Mesendoderm (in vitro differentiated cells): ENCODE results near the gene RHBDF2.
A peak's percentile ranks its signal among the peaks of the same experiment; 100 is the strongest.
"Not testable (repeated sequence)": the region's sequence is repeated elsewhere in the genome, so short reads cannot be mapped to it uniquely, and the experiment has no call there.

Experiments
- DNase-seq: peaks from one replicate; pipeline ENCODE4 v3.0.0; 2013
- H2AK5ac ChIP-seq: 2 replicates; pipeline ENCODE4 v1.6.1; 2013; ENCODE audit warnings: low read length, inconsistent platforms
- H2BK120ac ChIP-seq: 2 replicates; pipeline ENCODE4 v1.6.1; 2013; ENCODE audit warnings: low read depth, mild to moderate bottlenecking, low read length, moderate library complexity, mixed read lengths
- H2BK15ac ChIP-seq: replicated peaks from 2 replicates; pipeline ENCODE4 v1.6.1; 2013; ENCODE audit warnings: low read depth, mild to moderate bottlenecking, moderate library complexity
- H2BK5ac ChIP-seq: 2 replicates; pipeline ENCODE4 v1.6.1; 2013; ENCODE audit warnings: low read length, inconsistent platforms
- H3K18ac ChIP-seq: 2 replicates; pipeline ENCODE4 v1.6.1; 2013; ENCODE audit warnings: mild to moderate bottlenecking, low read length, mixed read lengths
- H3K23ac ChIP-seq: one replicate; pipeline ENCODE4 v1.6.1; 2013; ENCODE audit warnings: low read length
- H3K27ac ChIP-seq: 2 replicates; pipeline ENCODE4 v1.5.1; 2013; ENCODE audit warnings: low read depth, mild to moderate bottlenecking, inconsistent platforms, low read length, moderate library complexity
- H3K27me3 ChIP-seq: 2 replicates; pipeline ENCODE4 v1.6.1; 2013; ENCODE audit warnings: low read length, control low read depth, mild to moderate bottlenecking, inconsistent platforms; ENCODE audit not compliant: insufficient read depth, poor library complexity
- H3K36me3 ChIP-seq: 2 replicates; pipeline ENCODE4 v1.6.1; 2013; ENCODE audit warnings: low read length, inconsistent platforms; ENCODE audit not compliant: control insufficient read depth, insufficient read depth
- H3K4ac ChIP-seq: one replicate; pipeline ENCODE4 v1.6.1; 2013; ENCODE audit warnings: low read depth, mild to moderate bottlenecking, low read length, moderate library complexity
- H3K4me1 ChIP-seq: 2 replicates; pipeline ENCODE4 v1.6.1; 2013; ENCODE audit warnings: low read depth, low read length, inconsistent platforms; ENCODE audit not compliant: control insufficient read depth
- H3K4me2 ChIP-seq: 2 replicates; pipeline ENCODE4 v1.6.1; 2013; ENCODE audit warnings: low read length
- H3K4me3 ChIP-seq: 2 replicates; pipeline ENCODE4 v1.5.1; 2013; ENCODE audit warnings: mild to moderate bottlenecking, low read length
- H3K56ac ChIP-seq: one replicate; pipeline ENCODE4 v1.6.1; 2013; ENCODE audit warnings: low read length
- H3K79me1 ChIP-seq: 2 replicates; pipeline ENCODE4 v1.6.1; 2013; ENCODE audit warnings: low read length, inconsistent platforms
- H3K79me2 ChIP-seq: 2 replicates; pipeline ENCODE4 v1.6.1; 2013; ENCODE audit warnings: mild to moderate bottlenecking, low read length; ENCODE audit not compliant: control insufficient read depth, insufficient read depth
- H3K9ac ChIP-seq: 2 replicates; pipeline ENCODE4 v1.6.1; 2013; ENCODE audit warnings: low read length, inconsistent platforms
- H4K5ac ChIP-seq: one replicate; pipeline ENCODE4 v1.6.1; 2013; ENCODE audit warnings: low read length
- H4K8ac ChIP-seq: one replicate; pipeline ENCODE4 v1.6.1; 2013; ENCODE audit warnings: low read depth, mild to moderate bottlenecking, control low read depth, low read length, moderate library complexity
- WGBS: extraction: QIAGEN DNeasy Blood & Tissue Kit; methylation state at CpG from one replicate; pipeline ENCODE4 v1.1.7; 2013; ENCODE audit warnings: low lambda C conversion rate, missing lambda C conversion rate; ENCODE audit not compliant: insufficient coverage; ENCODE audit errors: extremely low coverage; 5-methylcytosine and 5-hydroxymethylcytosine counted together

The RHBDF2 gene

DNA sequence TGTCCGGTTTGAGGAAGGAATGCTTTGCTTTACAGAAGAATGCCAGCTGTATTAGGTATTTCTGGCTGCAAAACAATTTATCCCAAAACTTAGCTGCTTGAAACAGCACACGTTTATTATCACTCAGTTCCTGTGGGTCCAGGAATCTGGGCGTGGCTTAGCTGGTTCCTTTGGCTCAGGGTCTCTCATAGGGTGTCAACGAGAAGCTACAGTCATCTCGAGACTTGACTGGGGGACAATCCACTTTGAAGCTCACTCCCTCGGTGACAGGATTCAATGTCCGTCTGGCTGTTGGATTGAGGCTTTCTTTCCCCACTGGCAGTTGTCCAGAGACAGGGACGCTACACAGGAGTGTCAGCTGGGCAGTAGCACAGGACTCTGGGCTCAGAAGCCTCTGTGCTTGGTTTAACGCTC, 9.6 kb upstream of the RHBDF2 start:
- Histone ChIP-seq H2AK5ac (no peak overlapping the region), H3K27me3 (no peaks in the 10 kb centered on the region), H4K8ac (no peak overlapping the region), H3K23ac (no peak overlapping the region), H2BK120ac (no peak overlapping the region), H4K5ac (no peak overlapping the region), H3K4me1 (no peaks in the 10 kb centered on the region), H3K79me1 (no peaks in the 10 kb centered on the region), H3K27ac (no peak overlapping the region), H3K4me2 (no peak overlapping the region), H3K36me3 (no peaks in the 10 kb centered on the region), H3K79me2 (no peaks in the 10 kb centered on the region), H3K9ac (no peak overlapping the region), H2BK5ac (no peak overlapping the region), H3K4me3 (no peak overlapping the region), H3K4ac (no peak overlapping the region), H3K18ac (no peak overlapping the region), H3K56ac (no peak overlapping the region), H2BK15ac (no peak overlapping the region)
- WGBS = no CpG with 5 or more reads among the region's 9 CpGs
- DNase-seq = no peak

DNA sequence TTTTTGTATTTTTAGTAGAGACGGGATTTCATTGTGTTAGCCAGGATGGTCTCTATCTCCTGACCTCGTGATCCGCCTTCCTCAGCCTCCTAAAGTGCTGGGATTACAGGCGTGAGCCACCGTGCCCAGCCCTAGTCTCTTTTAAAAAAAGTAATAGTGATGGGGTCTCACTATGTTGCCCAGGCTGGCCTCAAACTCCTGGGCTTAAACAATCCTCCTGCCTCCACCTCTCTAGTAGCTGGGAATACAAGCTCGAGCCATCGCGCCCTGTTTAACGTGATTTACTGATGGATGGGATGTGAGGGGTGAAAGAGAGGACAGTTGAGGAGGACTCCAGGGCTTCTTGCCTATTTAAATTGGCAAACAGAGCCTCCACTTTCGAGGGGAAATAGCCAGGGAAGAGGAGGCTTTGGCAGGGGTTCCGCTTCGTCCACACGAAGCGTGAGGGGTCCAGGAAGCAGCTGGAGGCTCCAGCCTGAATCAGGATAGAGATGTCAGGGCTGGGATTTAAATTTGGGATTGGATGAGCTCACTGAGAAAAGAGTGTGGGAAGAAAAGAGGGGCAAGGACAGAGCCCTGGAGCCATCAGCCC, 7.3 kb upstream of the RHBDF2 start:
- H3K4me2 ChIP-seq, DNase-seq, H3K9ac ChIP-seq, H3K27me3 ChIP-seq, H3K56ac ChIP-seq, H3K36me3 ChIP-seq, H3K79me2 ChIP-seq, H3K4me3 ChIP-seq, H3K27ac ChIP-seq, H3K79me1 ChIP-seq, H2BK5ac ChIP-seq, H2BK15ac ChIP-seq, H3K4ac ChIP-seq, H4K8ac ChIP-seq, H4K5ac ChIP-seq, H2AK5ac ChIP-seq, H2BK120ac ChIP-seq, H3K18ac ChIP-seq, H3K23ac ChIP-seq, H3K4me1 ChIP-seq: not testable (repeated sequence)
- WGBS = no CpG with 5 or more reads among the region's 14 CpGs

DNA sequence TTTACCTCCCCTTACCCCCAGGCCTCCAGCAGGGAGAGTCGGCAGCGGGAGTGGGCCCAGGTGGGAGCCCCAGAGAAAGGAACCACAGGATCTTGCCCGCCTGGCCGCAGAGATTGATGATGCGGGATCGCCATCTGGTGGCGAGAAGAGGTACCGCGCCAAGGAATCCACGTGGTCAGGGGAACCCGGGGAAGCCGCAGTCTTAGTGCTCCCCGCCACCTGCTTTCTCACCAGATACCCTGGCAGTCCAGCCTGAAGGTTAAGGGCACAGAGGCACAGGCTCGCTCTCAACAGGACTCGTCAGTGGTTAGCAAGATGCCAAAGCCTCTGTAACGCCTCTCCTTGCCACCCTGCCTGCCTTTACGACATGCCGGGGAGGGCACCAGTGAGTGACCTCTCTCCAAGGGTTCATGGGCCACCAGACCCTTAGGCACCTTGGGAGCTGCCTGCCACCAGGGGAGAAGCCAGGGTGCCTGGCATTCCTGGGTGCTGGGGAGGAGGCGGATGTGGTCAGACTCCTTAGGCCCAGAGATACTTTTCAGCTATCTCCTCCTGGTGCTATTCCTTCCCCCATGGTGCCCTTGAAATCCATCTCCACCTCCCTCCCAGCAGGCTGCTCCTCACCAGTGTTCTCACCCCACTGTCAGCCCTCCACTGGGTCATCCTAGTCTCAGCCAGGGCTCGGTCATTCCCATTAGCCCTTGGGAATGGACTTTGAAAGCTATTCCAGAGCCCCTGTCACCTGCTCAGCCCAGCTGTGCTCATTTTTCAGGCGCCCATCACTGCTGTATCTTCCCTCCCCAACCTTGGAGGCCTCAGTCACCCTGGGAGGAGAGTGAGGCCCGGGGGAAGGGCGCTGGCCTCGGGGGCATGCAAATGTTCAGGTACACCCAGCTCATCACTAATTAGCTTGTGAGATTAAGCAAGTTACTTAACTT, 5.5 kb upstream of the RHBDF2 start:
- H3K79me2 ChIP-seq = no peaks in the 10 kb centered on the region
- H3K4ac ChIP-seq = no peak overlapping the region
- no peak overlapping the region for H4K5ac ChIP-seq
- H3K79me1 ChIP-seq = no peaks in the 10 kb centered on the region
- no peak overlapping the region for H2AK5ac ChIP-seq
- H3K23ac ChIP-seq = no peak overlapping the region
- H3K4me3 ChIP-seq = no peak overlapping the region
- H3K56ac ChIP-seq = no peak overlapping the region
- no peak overlapping the region for H4K8ac ChIP-seq
- no peak overlapping the region for H3K27ac ChIP-seq
- H3K4me1 ChIP-seq = peaks cover 2% of the 10 kb centered on the region
- H3K27me3 ChIP-seq = no peaks in the 10 kb centered on the region
- H2BK120ac ChIP-seq = no peak overlapping the region
- H2BK5ac ChIP-seq = no peak overlapping the region
- H3K36me3 ChIP-seq = no peaks in the 10 kb centered on the region
- no peak overlapping the region for H2BK15ac ChIP-seq
- no peak overlapping the region for H3K18ac ChIP-seq
- DNase-seq = peak; percentile 76
- H3K9ac ChIP-seq = no peak overlapping the region
- no peak overlapping the region for H3K4me2 ChIP-seq
- WGBS = no CpG with 5 or more reads among the region's 24 CpGs

DNA sequence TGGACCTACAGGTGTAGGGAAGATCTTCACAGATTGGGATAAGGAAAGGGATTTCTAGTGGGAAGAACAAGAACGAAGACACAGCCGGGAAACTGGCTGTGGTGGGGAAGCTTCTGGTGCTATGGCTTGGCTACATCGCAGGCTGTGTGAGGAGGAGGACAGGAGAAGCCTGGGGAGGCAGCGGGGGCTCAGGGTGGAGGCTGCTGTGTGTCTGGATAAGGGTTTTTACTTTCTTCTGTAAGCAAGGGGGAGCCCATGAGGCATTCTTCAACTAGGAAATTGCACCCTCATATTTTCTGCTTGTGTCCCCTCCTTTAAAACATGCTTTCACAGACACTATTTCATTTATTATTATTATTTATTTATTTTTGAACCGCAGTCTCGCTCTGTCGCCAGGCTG, 2.9 kb upstream of the RHBDF2 start:
- no peak overlapping the region for H2BK5ac ChIP-seq
- no peak overlapping the region for H3K9ac ChIP-seq
- H3K79me2 ChIP-seq = peaks cover 2% of the 10 kb centered on the region
- WGBS = no CpG with 5 or more reads among the region's 7 CpGs
- H3K18ac ChIP-seq = no peak overlapping the region
- H3K79me1 ChIP-seq = peaks cover 5% of the 10 kb centered on the region
- H3K4ac ChIP-seq = no peak overlapping the region
- no peak overlapping the region for H3K4me3 ChIP-seq
- peaks cover 15% of the 10 kb centered on the region for H3K4me1 ChIP-seq
- no peak overlapping the region for H3K27ac ChIP-seq
- no peaks in the 10 kb centered on the region for H3K36me3 ChIP-seq
- no peak overlapping the region for H4K8ac ChIP-seq
- no peak overlapping the region for H3K56ac ChIP-seq
- no peak overlapping the region for H4K5ac ChIP-seq
- no peak overlapping the region for H2BK15ac ChIP-seq
- no peak overlapping the region for H2BK120ac ChIP-seq
- DNase-seq = peak; percentile 52
- no peak overlapping the region for H3K4me2 ChIP-seq
- H3K23ac ChIP-seq = no peak overlapping the region
- no peaks in the 10 kb centered on the region for H3K27me3 ChIP-seq
- H2AK5ac ChIP-seq = no peak overlapping the region

DNA sequence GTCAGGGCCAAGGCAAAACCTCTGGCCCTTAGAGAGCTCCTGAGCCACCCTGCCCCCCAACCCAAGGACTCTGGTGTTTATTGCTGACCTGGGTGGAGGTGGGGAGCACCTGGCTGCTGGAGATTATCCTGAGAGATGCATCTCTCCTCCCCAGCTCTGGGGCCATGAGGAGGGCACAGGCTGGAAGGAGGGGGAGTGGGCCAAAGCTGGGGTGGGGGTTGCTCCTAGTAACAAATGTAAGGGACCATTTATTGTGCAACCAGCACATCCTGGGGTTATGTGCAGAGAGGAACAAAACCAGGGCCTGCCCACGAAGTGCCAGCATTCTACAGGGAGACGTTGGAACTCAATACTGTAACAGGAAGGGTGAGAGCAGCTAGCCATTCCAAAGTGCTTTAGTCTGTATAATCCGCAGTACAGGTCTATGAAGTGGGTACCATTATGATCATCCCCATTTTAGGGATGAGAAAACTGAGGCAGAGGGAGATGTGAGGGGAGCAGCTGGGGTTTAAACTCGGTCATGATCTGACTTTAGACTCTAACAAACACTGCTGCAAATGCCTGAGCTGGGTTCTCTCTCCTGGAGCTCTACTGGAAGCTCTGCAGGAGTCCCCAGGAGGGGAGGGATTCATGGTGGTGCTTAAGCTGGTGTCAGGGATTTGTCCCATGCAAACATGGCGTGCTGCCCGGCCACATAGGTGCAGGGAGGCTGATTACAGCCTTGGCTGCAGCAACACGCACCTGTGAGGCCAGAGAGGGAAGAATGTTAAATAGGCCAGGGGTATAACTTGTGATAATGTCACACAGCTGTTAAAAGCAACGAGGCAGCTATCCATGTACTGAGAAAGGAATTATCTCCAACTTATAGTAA, 1.4 kb upstream of the RHBDF2 start:
- Histone ChIP-seq H3K36me3 (no peaks in the 10 kb centered on the region), H3K18ac (no peak overlapping the region), H3K9ac (no peak overlapping the region), H3K4ac (no peak overlapping the region), H2BK5ac (no peak overlapping the region), H3K79me1 (peaks cover 7% of the 10 kb centered on the region), H3K27ac (no peak overlapping the region), H3K4me2 (no peak overlapping the region), H3K27me3 (no peaks in the 10 kb centered on the region), H3K23ac (no peak overlapping the region), H4K5ac (no peak overlapping the region), H2BK120ac (no peak overlapping the region), H3K4me1 (peaks cover 19% of the 10 kb centered on the region), H3K4me3 (no peak overlapping the region), H2AK5ac (no peak overlapping the region), H3K79me2 (peaks cover 2% of the 10 kb centered on the region), H4K8ac (no peak overlapping the region), H2BK15ac (no peak overlapping the region), H3K56ac (peak overlapping the region; percentile 83)
- DNase-seq = no peak
- no CpG with 5 or more reads among the region's 8 CpGs for WGBS
